ENCODE results near the gene PRKCE.

The PRKCE gene

DNA sequence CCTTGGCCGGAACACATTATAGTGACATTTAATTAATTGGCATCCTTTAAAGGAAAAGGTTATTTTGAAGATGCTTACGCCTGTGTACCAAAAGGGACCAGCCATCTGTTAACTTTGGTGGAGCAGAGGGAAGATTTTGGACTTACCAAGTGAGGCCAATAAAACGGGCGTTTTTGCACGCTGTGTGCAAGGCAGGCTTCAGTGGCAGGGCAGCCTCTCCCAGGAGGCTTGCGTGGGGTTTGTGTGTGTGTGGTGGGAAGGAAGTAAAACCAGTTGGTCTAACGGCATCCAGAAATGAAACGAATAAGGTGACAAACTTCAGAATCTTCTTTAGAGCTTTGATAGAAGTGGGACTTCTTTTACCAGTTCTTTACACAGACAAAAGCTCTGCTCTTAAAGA, 191.7 kb downstream of the PRKCE start:
- H3K27ac ChIP-seq, result no peak overlapping the region
- no peak for DNase-seq
- in situ Hi-C loops (cut with HindIII; ENCODE audit: low pct_ligation_motif_present, low sequenced_read_pairs), result no loop called here
- no peaks in the 10 kb centered on the region for H3K27me3 ChIP-seq (replicated peaks)
- no peak overlapping the region for H3K4me3 ChIP-seq (ENCODE audit: low read depth, low read length)
- TF ChIP-seq, protein P1, sequence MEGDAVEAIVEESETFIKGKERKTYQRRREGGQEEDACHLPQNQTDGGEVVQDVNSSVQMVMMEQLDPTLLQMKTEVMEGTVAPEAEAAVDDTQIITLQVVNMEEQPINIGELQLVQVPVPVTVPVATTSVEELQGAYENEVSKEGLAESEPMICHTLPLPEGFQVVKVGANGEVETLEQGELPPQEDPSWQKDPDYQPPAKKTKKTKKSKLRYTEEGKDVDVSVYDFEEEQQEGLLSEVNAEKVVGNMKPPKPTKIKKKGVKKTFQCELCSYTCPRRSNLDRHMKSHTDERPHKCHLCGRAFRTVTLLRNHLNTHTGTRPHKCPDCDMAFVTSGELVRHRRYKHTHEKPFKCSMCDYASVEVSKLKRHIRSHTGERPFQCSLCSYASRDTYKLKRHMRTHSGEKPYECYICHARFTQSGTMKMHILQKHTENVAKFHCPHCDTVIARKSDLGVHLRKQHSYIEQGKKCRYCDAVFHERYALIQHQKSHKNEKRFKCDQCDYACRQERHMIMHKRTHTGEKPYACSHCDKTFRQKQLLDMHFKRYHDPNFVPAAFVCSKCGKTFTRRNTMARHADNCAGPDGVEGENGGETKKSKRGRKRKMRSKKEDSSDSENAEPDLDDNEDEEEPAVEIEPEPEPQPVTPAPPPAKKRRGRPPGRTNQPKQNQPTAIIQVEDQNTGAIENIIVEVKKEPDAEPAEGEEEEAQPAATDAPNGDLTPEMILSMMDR (IDR thresholded peaks at IDR 0.05; ENCODE audit: low read depth, low read length, missing control alignments), result no peak
- no peaks in the 10 kb centered on the region for H3K36me3 ChIP-seq (replicated peaks)

DNA sequence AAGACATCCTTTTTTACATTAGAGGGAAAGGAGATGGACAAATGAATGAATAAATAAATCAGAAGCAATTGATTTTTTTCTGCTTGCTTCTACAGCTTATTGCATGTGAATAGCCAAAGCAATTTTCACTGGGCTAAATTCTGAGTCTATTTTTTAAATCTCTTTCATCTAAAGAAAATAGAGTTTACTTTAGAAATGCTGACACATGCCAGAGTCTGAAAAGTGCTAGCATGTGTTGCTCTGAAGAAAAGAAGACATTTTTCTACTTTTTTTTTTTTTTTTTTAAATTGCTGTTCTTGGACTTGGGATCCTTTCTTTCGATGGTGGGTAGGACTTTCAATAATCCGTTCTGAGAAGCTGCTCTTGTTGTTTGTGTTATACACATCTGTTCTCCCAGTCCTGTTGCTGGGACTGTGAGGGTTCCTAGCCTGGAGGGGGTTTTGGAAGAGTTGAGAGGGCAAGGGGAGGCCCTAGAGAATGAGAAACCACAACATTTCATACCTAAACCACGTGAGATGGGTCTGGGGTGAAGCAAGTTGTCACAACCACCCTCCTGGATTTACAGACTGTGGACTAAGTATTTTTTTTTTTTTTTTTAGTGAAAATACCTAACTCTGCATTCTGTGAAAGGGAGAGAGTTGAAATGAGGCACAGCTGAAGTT, 193.5 kb downstream of the PRKCE start:
- TF ChIP-seq, protein P1 (IDR thresholded peaks at IDR 0.05; ENCODE audit: low read depth, low read length, missing control alignments), result no peak
- Histone ChIP-seq H3K4me3 (ENCODE audit: low read depth, low read length) (no peak overlapping the region), H3K27ac (no peak overlapping the region), H3K27me3 (replicated peaks) (no peaks in the 10 kb centered on the region), H3K36me3 (replicated peaks) (no peaks in the 10 kb centered on the region)
- DNase-seq, result no peak
- in situ Hi-C loops (cut with HindIII; ENCODE audit: low pct_ligation_motif_present, low sequenced_read_pairs), result no loop called here

DNA sequence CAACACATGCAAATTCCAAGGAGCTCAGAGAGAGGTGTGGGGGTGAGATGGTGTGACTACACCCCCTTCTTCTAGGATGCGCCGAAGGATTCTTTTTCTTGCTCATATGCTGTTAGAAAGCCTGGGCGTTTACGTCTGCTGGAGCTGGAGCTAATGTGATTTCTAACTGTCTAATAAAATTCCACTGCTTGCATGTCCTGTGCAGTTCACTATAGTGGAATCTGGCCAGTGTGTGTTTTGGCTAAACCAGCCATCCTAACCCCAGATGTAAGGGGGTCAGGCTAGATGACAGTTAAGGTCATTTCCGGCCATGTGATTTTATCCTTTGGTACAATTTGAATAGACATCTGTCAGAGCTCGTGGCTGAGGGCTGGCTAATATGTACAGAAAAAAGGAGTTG, 194.1 kb downstream of the PRKCE start:
- in situ Hi-C loops (cut with HindIII; ENCODE audit: low pct_ligation_motif_present, low sequenced_read_pairs), result no loop called here
- H3K36me3 ChIP-seq (replicated peaks), result no peaks in the 10 kb centered on the region
- TF ChIP-seq, protein P1 (IDR thresholded peaks at IDR 0.05; ENCODE audit: low read depth, low read length, missing control alignments), result no peak

DNA sequence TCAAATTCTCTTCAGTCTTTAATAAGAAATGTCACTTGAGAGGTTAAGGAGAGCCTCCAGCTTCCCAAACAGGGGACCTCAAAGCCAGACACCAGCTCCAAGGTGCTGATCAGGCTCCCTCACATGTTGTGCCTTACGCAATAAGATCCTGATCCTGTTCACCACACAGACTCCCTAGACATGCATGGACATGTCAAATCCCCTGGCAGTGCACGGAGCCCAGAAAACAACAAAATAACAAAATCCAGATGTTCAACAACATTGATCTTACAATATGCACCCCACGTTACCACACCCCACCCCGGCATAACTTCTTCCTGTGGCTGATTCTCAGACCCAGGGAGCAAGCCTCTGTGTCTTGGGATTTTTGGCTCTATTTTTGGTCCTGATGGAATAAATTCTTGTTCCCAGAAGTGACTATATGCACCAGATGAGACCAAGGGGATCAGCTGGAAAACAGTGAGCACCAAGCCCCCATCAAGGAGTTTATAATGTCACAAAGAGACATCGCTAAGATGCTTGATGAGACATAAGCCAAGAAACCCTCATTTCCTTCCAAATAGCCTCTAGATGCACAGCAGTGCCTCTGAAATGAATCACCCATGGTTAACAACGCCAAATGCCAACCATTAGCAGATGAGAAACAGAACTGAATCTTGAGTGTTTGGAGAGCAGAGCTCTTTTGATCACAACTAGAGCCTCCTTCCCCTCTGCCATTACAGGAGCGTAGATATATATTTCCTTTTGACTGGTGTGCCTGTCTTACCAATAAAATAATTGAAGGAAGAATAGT, 198.2 kb downstream of the PRKCE start:
- TF ChIP-seq, protein P1 (IDR thresholded peaks at IDR 0.05; ENCODE audit: low read depth, low read length, missing control alignments), result no peak
- H3K36me3 ChIP-seq (replicated peaks), result no peaks in the 10 kb centered on the region
- H3K4me3 ChIP-seq (ENCODE audit: low read depth, low read length), result no peak overlapping the region
- no peak overlapping the region for H3K27ac ChIP-seq
- H3K27me3 ChIP-seq (replicated peaks), result no peaks in the 10 kb centered on the region
- in situ Hi-C loops (cut with HindIII; ENCODE audit: low pct_ligation_motif_present, low sequenced_read_pairs), result no loop called here
- DNase-seq, result peak; percentile 43

More for the DNA sequence above, 194.1 kb downstream of the PRKCE start:
- no peak overlapping the region for H3K27ac ChIP-seq
- no peaks in the 10 kb centered on the region for H3K27me3 ChIP-seq (replicated peaks)
- no peak overlapping the region for H3K4me3 ChIP-seq (ENCODE audit: low read depth, low read length)
- DNase-seq, result no peak

DNA sequence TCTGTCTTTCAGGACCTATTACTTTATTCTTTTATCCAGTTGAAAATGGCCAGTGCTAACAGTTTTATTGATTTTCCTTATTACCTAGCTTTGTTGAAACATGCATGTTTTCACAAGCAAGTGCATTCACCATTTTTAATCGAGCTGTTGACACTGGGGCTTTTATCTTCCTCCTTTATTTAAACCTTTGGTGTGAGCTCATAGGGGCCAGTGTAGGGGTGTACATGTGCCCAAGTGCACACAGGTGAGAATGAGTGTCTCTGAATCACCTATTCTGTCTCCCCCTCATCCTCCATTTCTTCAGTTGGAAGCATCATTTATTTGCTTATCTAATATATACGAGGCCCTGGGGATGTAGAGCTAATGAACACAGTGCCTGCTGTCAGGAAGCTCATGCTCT, 199.1 kb downstream of the PRKCE start:
- Histone ChIP-seq H3K27ac (no peak overlapping the region), H3K36me3 (replicated peaks) (no peaks in the 10 kb centered on the region), H3K27me3 (replicated peaks) (no peaks in the 10 kb centered on the region), H3K4me3 (ENCODE audit: low read depth, low read length) (no peak overlapping the region)
- in situ Hi-C loops (cut with HindIII; ENCODE audit: low pct_ligation_motif_present, low sequenced_read_pairs), result no loop called here
- TF ChIP-seq, protein P1 (IDR thresholded peaks at IDR 0.05; ENCODE audit: low read depth, low read length, missing control alignments), result no peak
- DNase-seq, result no peak
